ENCODE results near the gene HNF1A. TPM values are rescaled to one million over a fixed set of nuclear protein-coding genes. Genes with fewer than 3 reads are reported as not detected.

Gene HNF1A
- polyA plus RNA-seq, 1 donor from 2014 or later = not detected

DNA sequence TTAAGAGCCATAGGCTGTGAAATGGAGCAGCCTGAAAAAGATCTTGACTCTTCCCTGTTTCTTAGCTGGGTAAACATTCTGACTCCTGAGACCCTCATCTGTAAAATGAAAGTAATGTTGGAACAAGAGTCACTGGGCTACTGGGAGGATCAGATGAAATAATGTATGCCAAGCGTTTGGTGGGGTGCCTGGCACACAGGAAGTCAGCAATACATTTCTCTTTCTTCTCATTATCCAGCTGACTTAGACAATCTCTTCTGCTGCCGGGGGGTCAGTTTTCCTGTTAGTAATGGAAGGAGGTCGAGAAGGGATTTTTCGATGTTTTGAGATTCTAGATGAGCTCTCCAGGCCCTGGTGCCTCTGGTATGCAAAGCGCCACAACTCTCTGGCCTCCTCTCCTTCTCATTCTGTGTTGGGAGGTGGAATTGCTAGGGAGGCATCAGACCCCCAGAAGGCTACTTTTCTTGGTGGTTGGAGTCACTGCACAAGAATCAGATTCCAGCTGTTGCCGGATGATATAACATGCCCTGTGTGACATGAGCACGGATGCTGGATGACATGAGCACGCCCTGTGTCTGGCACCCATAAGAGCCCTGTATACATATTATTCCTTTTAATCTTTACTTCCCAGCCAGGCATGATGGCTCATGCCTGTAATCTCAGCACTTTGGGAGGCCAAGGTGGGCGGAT, 56.4 kb downstream of the HNF1A start:
- H3K36me3 ChIP-seq (ENCODE audit: insufficient read depth, low read length) = no peaks in the 10 kb centered on the region
- no peak overlapping the region for H3K9ac ChIP-seq (ENCODE audit: low read length)
- H3K4me2 ChIP-seq (ENCODE audit: low read length) = no peak overlapping the region
- H4K20me1 ChIP-seq (ENCODE audit: insufficient read depth) = no peaks in the 10 kb centered on the region
- TF ChIP-seq TAF1 (IDR thresholded peaks at IDR 0.05; ENCODE audit: low read depth) = no peak
- TF ChIP-seq, protein P1, sequence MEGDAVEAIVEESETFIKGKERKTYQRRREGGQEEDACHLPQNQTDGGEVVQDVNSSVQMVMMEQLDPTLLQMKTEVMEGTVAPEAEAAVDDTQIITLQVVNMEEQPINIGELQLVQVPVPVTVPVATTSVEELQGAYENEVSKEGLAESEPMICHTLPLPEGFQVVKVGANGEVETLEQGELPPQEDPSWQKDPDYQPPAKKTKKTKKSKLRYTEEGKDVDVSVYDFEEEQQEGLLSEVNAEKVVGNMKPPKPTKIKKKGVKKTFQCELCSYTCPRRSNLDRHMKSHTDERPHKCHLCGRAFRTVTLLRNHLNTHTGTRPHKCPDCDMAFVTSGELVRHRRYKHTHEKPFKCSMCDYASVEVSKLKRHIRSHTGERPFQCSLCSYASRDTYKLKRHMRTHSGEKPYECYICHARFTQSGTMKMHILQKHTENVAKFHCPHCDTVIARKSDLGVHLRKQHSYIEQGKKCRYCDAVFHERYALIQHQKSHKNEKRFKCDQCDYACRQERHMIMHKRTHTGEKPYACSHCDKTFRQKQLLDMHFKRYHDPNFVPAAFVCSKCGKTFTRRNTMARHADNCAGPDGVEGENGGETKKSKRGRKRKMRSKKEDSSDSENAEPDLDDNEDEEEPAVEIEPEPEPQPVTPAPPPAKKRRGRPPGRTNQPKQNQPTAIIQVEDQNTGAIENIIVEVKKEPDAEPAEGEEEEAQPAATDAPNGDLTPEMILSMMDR (IDR thresholded peaks at IDR 0.05; ENCODE audit: poor library complexity, severe bottlenecking) = no peak
- no peak for TF ChIP-seq RAD21 (conservative IDR thresholded peaks at IDR 0.05)
- no peak for TF ChIP-seq EP300 (conservative IDR thresholded peaks at IDR 0.05; ENCODE audit: poor library complexity, severe bottlenecking)
- TF ChIP-seq EZH2 (IDR thresholded peaks at IDR 0.05; ENCODE audit: borderline replicate concordance, insufficient read depth, low read length, poor library complexity, severe bottlenecking) = no peak
- TF ChIP-seq POLR2AphosphoS5 (IDR thresholded peaks at IDR 0.05) = no peak
- no peak for TF ChIP-seq MXI1 (conservative IDR thresholded peaks at IDR 0.05; ENCODE audit: poor library complexity, severe bottlenecking)
- no peak for TF ChIP-seq SMC3 (conservative IDR thresholded peaks at IDR 0.05; ENCODE audit: poor library complexity)
- TF ChIP-seq, protein P2, sequence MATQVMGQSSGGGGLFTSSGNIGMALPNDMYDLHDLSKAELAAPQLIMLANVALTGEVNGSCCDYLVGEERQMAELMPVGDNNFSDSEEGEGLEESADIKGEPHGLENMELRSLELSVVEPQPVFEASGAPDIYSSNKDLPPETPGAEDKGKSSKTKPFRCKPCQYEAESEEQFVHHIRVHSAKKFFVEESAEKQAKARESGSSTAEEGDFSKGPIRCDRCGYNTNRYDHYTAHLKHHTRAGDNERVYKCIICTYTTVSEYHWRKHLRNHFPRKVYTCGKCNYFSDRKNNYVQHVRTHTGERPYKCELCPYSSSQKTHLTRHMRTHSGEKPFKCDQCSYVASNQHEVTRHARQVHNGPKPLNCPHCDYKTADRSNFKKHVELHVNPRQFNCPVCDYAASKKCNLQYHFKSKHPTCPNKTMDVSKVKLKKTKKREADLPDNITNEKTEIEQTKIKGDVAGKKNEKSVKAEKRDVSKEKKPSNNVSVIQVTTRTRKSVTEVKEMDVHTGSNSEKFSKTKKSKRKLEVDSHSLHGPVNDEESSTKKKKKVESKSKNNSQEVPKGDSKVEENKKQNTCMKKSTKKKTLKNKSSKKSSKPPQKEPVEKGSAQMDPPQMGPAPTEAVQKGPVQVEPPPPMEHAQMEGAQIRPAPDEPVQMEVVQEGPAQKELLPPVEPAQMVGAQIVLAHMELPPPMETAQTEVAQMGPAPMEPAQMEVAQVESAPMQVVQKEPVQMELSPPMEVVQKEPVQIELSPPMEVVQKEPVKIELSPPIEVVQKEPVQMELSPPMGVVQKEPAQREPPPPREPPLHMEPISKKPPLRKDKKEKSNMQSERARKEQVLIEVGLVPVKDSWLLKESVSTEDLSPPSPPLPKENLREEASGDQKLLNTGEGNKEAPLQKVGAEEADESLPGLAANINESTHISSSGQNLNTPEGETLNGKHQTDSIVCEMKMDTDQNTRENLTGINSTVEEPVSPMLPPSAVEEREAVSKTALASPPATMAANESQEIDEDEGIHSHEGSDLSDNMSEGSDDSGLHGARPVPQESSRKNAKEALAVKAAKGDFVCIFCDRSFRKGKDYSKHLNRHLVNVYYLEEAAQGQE (IDR thresholded peaks at IDR 0.05; ENCODE audit: borderline replicate concordance) = no peak
- H3K27me3 ChIP-seq (ENCODE audit: insufficient read depth, low read depth, low read length) = no peaks in the 10 kb centered on the region
- H3K79me2 ChIP-seq (replicated peaks; ENCODE audit: insufficient read depth, low read length) = no peaks in the 10 kb centered on the region
- no peak overlapping the region for H3K4me3 ChIP-seq (ENCODE audit: low read length)
- H3K9me2 ChIP-seq (ENCODE audit: insufficient read depth, low read length) = no peaks in the 10 kb centered on the region
- no peak overlapping the region for H2AFZ ChIP-seq (ENCODE audit: low read depth, low read length)
- no peaks in the 10 kb centered on the region for H3F3A ChIP-seq (ENCODE audit: insufficient read depth, low read length, poor library complexity, severe bottlenecking)
- H3K27ac ChIP-seq (ENCODE audit: low read length) = no peak overlapping the region
- no peaks in the 10 kb centered on the region for H3K9me3 ChIP-seq (ENCODE audit: low read length)

- no peaks in the 10 kb centered on the region for H3K9me2 ChIP-seq (ENCODE audit: insufficient read depth, low read length)
- H3K27me3 ChIP-seq (ENCODE audit: insufficient read depth, low read depth, low read length) = no peaks in the 10 kb centered on the region
- H3K4me2 ChIP-seq (ENCODE audit: low read length) = no peak overlapping the region
- H3K9me3 ChIP-seq (ENCODE audit: low read length) = no peaks in the 10 kb centered on the region
- H3K9ac ChIP-seq (ENCODE audit: low read length) = no peak overlapping the region
- H4K20me1 ChIP-seq (ENCODE audit: insufficient read depth) = no peaks in the 10 kb centered on the region
- TF ChIP-seq, protein P1 (IDR thresholded peaks at IDR 0.05; ENCODE audit: poor library complexity, severe bottlenecking) = no peak
- no peak for TF ChIP-seq POLR2AphosphoS5 (IDR thresholded peaks at IDR 0.05)
- TF ChIP-seq EZH2 (IDR thresholded peaks at IDR 0.05; ENCODE audit: borderline replicate concordance, insufficient read depth, low read length, poor library complexity, severe bottlenecking) = no peak
- no peak for TF ChIP-seq TAF1 (IDR thresholded peaks at IDR 0.05; ENCODE audit: low read depth)
- TF ChIP-seq EP300 (conservative IDR thresholded peaks at IDR 0.05; ENCODE audit: poor library complexity, severe bottlenecking) = no peak
- TF ChIP-seq MXI1 (conservative IDR thresholded peaks at IDR 0.05; ENCODE audit: poor library complexity, severe bottlenecking) = no peak
- TF ChIP-seq, protein P2 (IDR thresholded peaks at IDR 0.05; ENCODE audit: borderline replicate concordance) = no peak
- no peak for TF ChIP-seq RAD21 (conservative IDR thresholded peaks at IDR 0.05)
- no peak for TF ChIP-seq SMC3 (conservative IDR thresholded peaks at IDR 0.05; ENCODE audit: poor library complexity)
- no peaks in the 10 kb centered on the region for H3K36me3 ChIP-seq (ENCODE audit: insufficient read depth, low read length)
- H2AFZ ChIP-seq (ENCODE audit: low read depth, low read length) = no peak overlapping the region
- H3K27ac ChIP-seq (ENCODE audit: low read length) = no peak overlapping the region
- no peak overlapping the region for H3K4me3 ChIP-seq (ENCODE audit: low read length)
- no peaks in the 10 kb centered on the region for H3K79me2 ChIP-seq (replicated peaks; ENCODE audit: insufficient read depth, low read length)
- H3F3A ChIP-seq (ENCODE audit: insufficient read depth, low read length, poor library complexity, severe bottlenecking) = no peaks in the 10 kb centered on the region
Observed at GRCh38 chr12:121036810-121037326, 58.5 kb downstream of the HNF1A start.
